ENCODE results near the gene EPHA3. TPM values are rescaled to one million over a fixed set of nuclear protein-coding genes. Genes with fewer than 3 reads are reported as not detected.

The EPHA3 gene
- total and polyA plus RNA-seq, 4 donors = 0.18 to 11.7 (median 1.5) TPM

- DNase-seq (peak; percentile 20 to 76 (median 63)), ATAC-seq (ENCODE audit: insufficient read depth, low FRiP score) (no peak)
- TF ChIP-seq, protein P1, sequence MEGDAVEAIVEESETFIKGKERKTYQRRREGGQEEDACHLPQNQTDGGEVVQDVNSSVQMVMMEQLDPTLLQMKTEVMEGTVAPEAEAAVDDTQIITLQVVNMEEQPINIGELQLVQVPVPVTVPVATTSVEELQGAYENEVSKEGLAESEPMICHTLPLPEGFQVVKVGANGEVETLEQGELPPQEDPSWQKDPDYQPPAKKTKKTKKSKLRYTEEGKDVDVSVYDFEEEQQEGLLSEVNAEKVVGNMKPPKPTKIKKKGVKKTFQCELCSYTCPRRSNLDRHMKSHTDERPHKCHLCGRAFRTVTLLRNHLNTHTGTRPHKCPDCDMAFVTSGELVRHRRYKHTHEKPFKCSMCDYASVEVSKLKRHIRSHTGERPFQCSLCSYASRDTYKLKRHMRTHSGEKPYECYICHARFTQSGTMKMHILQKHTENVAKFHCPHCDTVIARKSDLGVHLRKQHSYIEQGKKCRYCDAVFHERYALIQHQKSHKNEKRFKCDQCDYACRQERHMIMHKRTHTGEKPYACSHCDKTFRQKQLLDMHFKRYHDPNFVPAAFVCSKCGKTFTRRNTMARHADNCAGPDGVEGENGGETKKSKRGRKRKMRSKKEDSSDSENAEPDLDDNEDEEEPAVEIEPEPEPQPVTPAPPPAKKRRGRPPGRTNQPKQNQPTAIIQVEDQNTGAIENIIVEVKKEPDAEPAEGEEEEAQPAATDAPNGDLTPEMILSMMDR (IDR thresholded peaks at IDR 0.05; ENCODE audit: control extremely low read depth, extremely low read depth) = no peak
- Histone ChIP-seq H3K36me3 (ENCODE audit: control insufficient read depth in 4 of 4, insufficient read depth in 4 of 4, low read length in 4 of 4) (no peaks in the 10 kb centered on the region), H3K4me1 (ENCODE audit: control insufficient read depth in 5 of 5, insufficient read depth in 5 of 5, low read length in 5 of 5) (peaks cover 0 to 15% (median 0%) of the 10 kb centered on the region in 5 donors), H3K9ac (ENCODE audit: insufficient read depth in 1 of 2, low read length in 2 of 2) (no peak overlapping the region), H3K4me3 (no peak overlapping the region), H3K27ac (ENCODE audit: low read depth in 1 of 2, low read length in 1 of 2) (no peak overlapping the region), H3K27me3 (ENCODE audit: control insufficient read depth in 3 of 3, insufficient read depth in 3 of 3, low read length in 2 of 3) (no peaks in the 10 kb centered on the region), H3K9me3 (ENCODE audit: control insufficient read depth in 4 of 4, insufficient read depth in 3 of 4, low read length in 3 of 4) (no peaks in the 10 kb centered on the region)
- WGBS, 2 donors = 70 to 76% methylated on average over 4 of the region's 4 CpGs
Measured at GRCh38 chr3:89186456-89186855, 79.0 kb downstream of the EPHA3 start.

- Histone ChIP-seq H3K27me3 (ENCODE audit: control insufficient read depth in 3 of 3, insufficient read depth in 3 of 3, low read length in 2 of 3) (peaks cover 0 to 3% (median 0%) of the 10 kb centered on the region in 3 donors), H3K36me3 (ENCODE audit: control insufficient read depth in 4 of 4, insufficient read depth in 4 of 4, low read length in 4 of 4) (no peaks in the 10 kb centered on the region), H3K27ac (ENCODE audit: low read depth in 1 of 2, low read length in 1 of 2) (no peak overlapping the region), H3K9ac (ENCODE audit: insufficient read depth in 1 of 2, low read length in 2 of 2) (no peak overlapping the region), H3K9me3 (ENCODE audit: control insufficient read depth in 4 of 4, insufficient read depth in 3 of 4, low read length in 3 of 4) (no peaks in the 10 kb centered on the region), H3K4me1 (ENCODE audit: control insufficient read depth in 5 of 5, insufficient read depth in 5 of 5, low read length in 5 of 5) (no peaks in the 10 kb centered on the region), H3K4me3 (no peak overlapping the region)
- WGBS, 2 donors = 73 to 74% methylated on average over 3 of the region's 3 CpGs
- ATAC-seq (ENCODE audit: insufficient read depth, low FRiP score) (no peak), DNase-seq (no peak)
- TF ChIP-seq, protein P1 (IDR thresholded peaks at IDR 0.05; ENCODE audit: control extremely low read depth, extremely low read depth) = no peak
Measured at GRCh38 chr3:89198591-89198990, 91.2 kb downstream of the EPHA3 start.

DNA sequence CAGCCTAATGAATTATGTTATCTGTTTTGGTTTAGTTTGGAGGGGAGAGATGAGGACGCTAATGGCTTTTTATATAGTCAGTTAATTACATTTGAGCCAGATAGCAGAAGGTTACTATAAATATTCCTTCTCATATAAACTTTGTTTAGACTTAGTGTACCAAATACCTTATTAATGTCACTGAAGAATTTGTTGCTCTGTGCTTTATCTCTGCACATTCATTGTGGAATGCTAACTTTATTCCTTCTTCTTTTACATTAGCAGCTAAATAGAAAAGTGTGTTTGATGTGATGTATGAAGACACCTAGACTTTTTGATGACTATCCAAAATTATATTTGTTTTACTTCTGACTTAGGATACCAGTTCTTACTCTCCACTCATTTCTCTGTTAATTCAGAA, 105.2 kb downstream of the EPHA3 start:
- WGBS, 2 donors = 60 to 70% methylated on average over 1 of the region's 1 CpG
- DNase-seq (peak in 2 of 3 donors; percentile 59 to 72), ATAC-seq (ENCODE audit: insufficient read depth, low FRiP score) (no peak)
- H3K4me3 ChIP-seq = no peak overlapping the region
- peaks cover 0 to 38% (median 0%) of the 10 kb centered on the region in 5 donors for H3K4me1 ChIP-seq (ENCODE audit: control insufficient read depth in 5 of 5, insufficient read depth in 5 of 5, low read length in 5 of 5)
- TF ChIP-seq, protein P1 (IDR thresholded peaks at IDR 0.05; ENCODE audit: control extremely low read depth, extremely low read depth) = no peak
- no peaks in the 10 kb centered on the region for H3K27me3 ChIP-seq (ENCODE audit: control insufficient read depth in 3 of 3, insufficient read depth in 3 of 3, low read length in 2 of 3)
- no peak overlapping the region for H3K27ac ChIP-seq (ENCODE audit: low read depth in 1 of 2, low read length in 1 of 2)
- peaks cover 0 to 2% (median 0%) of the 10 kb centered on the region in 4 donors for H3K9me3 ChIP-seq (ENCODE audit: control insufficient read depth in 4 of 4, insufficient read depth in 3 of 4, low read length in 3 of 4)
- H3K9ac ChIP-seq (ENCODE audit: insufficient read depth in 1 of 2, low read length in 2 of 2) = peak overlapping the region in 1 of 2 donors; percentile 7
- peaks cover 0 to 4% (median 0%) of the 10 kb centered on the region in 4 donors for H3K36me3 ChIP-seq (ENCODE audit: control insufficient read depth in 4 of 4, insufficient read depth in 4 of 4, low read length in 4 of 4)

All from lung (tissue), 12 donors.